Mucosa of gallbladder (tissue), 1 donor: Measurements from ENCODE around the gene VRK3. TPM values are rescaled to one million over a fixed set of nuclear protein-coding genes. Genes with fewer than 3 reads are reported as not detected.
"Not testable (repeated sequence)": the region's sequence is repeated elsewhere in the genome, so short reads cannot be mapped to it uniquely, and the experiment has no call there.

ENCODE experiments used
- DNase-seq: peaks from one replicate; pipeline ENCODE4 v3.0.0-alpha.2; 2020; ENCODE audit warnings: low spot score
- total RNA-seq: library from RNA; stranded (reverse); gene quantifications from one replicate; pipeline ENCODE4 v1.2.1, GENCODE V29; 2021
- donor health status: DM: no; HTN: no; CAD: no.

Gene VRK3
- 73.7 TPM for total RNA-seq

DNA sequence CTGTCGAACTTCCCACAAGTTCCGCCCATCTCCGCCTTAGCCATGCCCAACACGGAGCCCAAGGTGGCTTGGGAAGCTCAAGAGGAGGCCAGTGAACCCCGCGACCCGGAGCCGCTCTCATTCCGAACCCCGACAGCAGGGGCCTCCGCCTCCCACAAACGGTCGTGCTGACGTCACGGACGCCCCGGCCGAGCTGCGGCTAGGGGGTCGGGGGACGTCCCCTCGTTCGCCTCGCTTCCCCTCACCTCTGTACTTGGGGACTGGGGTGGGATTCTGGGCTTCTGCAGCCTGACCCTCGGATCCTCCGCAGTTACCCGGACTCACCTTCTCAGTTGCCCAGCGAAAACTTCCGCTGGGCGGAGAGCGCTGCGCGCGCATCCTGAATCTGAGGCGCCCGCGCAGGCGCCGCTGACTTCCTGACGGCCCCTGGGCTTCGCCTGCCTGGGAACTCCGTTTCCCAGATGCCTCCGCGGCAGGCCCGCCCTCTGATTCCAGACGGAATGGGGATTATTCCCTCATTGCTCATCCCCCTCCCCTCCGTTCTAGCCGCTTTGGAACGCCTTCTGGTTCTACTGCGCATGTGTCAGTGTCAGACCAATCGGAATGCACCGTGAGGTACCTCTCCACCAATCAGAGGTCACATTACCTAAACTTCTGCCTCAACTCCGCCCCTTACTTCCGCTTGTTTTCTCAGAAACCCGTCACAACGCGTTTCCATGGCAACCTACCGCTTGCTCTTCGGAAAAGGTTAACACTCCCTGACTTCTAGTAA is at the start of gene VRK3:
VRK3 (minus strand) TSS at position 351 of the 772 bp plus-strand sequence. CDS start 9,210 bp downstream, outside the sequence.
- DNase-seq: peak; percentile 100

DNA sequence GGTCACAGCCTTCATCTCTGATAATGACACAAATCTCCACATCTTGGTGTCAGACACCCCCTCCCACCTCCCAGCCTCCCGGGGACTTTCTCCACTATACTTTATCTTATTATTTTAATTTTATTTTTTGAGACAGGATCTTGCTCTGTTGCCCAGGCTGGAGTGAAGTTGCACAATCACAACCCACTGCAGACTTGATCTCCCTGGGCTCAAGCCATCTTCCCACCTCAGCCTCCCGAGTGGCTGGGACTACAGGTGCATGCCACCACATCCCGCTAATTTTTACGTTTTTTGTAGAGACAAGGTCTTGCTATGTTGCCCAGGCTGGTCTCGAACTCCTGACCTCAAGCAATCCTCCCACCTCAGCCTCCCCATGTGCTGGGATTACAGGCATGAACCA is 43.2 kb upstream of the VRK3 start:
- not testable (repeated sequence) for DNase-seq

GRCh38 chr19:50067575-50067974 is 42.4 kb upstream of the VRK3 start:
- no peak for DNase-seq

GRCh38 chr19:50065938-50066337 is 40.8 kb upstream of the VRK3 start:
- no peak for DNase-seq

- DNase-seq: no peak
Measured at GRCh38 chr19:50061650-50062049, 36.5 kb upstream of the VRK3 start.

- no peak for DNase-seq
Measured at GRCh38 chr19:50060107-50060506, 34.9 kb upstream of the VRK3 start.

DNA sequence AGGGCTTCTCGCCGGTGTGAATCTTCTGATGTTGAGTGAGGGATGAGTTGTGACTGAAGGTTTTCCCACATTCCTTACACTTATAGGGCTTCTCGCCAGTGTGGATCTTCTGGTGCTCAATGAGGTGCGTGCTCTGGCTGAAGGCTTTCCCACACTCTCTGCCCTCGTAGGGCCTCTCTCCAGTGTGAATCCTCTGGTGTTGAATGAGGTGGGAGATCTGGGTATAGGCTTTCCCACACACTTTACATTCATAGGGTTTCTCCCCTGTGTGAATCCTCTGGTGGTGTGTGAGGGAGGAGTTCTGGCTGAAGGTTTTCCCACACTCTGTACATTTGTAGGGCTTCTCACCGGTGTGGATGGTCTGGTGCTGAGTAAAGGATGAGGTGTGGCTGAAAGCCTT is 33.9 kb upstream of the VRK3 start:
- DNase-seq: no peak

- no peak for DNase-seq
Measured at GRCh38 chr19:50058425-50058824, 33.3 kb upstream of the VRK3 start.

GRCh38 chr19:50053119-50053518 is 27.9 kb upstream of the VRK3 start:
- DNase-seq: no peak

DNA sequence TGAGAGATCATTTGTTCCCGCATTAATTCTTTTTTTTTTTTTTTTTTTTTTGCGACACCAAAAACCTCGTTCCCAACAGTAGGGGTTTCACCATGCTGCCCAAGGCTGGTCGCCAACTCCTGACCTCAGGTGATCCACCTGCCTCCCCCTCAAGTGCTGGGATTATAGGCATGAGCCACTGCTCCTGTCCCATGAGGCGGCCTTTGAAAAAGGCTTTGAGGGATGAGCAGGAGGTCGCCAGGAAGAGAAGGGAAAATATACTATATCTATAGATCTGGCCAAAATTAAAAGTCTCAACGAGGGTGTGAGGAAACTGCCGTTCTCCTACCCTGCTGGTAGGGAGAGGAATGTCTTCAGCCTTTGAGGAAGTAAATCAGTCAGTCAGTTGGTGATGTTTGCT is 26.8 kb upstream of the VRK3 start:
- DNase-seq: no peak

GRCh38 chr19:50051228-50051895 is 26.2 kb upstream of the VRK3 start:
- not testable (repeated sequence) for DNase-seq

DNA sequence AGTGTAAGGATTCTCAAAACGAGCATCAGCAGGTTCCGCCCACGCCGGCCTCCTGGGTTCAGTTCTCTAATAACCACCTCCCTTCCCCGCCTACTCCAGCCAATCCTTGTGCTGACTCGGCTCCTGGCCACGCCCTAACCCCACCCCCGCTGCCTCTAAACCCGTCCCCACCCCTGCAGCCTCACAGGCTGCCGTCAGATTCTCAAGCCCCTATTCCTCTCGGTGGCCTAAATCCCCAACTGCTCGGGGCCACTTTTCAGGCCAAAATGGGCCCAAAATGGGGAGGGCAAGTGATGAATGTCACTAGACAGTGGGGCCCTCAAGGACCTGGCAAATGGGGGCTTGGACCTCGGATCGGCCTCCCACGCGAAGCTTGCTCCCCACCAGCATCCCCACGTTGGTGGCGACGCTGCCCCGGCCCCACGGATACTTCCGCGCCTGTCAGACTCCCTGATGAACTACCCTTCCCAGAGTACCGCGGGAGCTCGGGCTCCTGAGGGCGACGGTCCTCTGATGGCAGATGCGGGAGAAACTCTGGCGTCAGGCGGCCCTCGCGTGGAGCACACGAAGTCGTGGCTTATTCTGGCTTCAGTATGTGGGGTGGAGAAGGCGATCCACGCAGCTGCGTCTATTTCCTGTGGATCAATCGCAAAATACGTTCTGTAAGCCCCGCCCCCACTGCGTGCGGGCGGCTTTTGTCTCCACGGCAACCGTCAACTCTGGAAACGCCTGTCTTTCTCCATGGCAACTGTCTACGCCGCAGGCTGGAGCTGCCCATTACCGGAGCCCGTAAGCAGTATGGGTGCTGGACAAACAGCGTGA is 25.4 kb upstream of the VRK3 start:
- peak; percentile 82 for DNase-seq

GRCh38 chr19:50047671-50048070 is 22.5 kb upstream of the VRK3 start:
- DNase-seq: no peak

DNA sequence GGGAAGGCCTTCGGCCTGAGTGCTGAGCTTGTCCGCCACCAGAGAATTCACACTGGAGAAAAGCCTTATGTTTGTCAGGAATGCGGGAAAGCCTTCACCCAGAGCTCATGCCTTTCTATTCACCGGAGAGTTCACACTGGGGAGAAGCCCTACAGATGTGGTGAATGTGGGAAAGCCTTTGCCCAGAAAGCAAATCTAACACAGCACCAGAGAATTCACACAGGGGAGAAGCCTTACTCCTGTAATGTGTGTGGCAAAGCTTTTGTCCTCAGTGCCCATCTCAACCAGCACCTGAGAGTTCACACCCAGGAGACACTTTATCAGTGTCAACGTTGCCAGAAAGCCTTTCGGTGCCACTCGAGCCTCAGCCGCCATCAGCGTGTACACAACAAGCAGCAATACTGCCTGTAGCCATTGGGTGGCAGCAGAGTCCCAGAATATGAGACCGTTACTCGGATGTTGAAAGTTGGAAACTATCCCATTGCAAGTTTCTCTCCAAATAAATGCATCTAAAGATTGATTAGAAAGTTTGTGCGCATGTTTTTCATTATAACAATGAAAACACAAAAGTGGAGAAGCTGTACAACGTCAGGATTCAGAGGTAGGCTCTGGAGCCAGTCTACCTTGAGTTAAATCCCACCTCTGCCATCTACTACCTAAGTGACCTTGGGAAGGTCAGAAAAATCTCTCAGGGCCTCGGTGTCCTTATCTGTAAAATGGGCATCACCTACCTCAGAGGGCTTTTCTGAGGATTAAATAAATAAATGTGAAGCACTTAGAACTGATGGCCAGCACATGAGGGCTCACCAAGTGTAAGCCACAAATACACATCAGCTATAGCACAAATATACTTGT is 21.7 kb upstream of the VRK3 start:
- DNase-seq: peak; percentile 60

DNA sequence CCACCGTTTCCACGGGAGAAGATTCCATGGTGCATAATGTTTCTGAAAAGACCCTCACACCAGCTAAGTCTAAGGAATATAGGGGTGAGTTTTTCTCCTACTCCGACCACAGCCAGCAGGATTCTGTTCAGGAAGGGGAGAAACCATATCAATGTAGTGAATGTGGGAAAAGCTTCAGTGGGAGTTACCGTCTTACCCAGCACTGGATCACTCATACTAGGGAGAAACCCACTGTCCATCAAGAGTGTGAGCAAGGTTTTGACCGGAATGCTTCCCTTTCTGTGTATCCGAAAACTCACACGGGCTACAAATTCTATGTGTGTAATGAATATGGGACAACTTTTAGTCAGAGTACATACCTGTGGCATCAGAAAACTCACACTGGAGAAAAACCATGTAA is 19.8 kb upstream of the VRK3 start:
- no peak for DNase-seq

DNA sequence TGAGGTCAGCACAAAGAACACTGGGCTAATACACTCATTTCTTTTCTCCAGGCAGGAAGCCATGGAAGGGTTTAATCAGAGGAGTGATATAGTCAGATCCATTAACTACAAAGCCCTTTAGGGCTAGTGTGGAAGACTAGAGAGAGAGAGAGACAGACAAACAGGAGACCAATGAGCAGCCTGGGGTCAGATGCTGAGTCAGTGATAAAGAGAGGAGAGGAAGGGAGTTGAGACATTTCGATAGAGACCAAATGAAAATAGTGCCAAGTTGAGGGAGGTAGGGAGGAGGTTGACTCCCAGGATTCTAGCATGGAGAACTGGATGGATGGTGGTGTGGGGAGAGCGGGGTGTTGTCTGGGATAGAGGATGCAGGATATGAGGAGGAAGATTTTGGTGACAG is 18.8 kb upstream of the VRK3 start:
- no peak for DNase-seq

DNA sequence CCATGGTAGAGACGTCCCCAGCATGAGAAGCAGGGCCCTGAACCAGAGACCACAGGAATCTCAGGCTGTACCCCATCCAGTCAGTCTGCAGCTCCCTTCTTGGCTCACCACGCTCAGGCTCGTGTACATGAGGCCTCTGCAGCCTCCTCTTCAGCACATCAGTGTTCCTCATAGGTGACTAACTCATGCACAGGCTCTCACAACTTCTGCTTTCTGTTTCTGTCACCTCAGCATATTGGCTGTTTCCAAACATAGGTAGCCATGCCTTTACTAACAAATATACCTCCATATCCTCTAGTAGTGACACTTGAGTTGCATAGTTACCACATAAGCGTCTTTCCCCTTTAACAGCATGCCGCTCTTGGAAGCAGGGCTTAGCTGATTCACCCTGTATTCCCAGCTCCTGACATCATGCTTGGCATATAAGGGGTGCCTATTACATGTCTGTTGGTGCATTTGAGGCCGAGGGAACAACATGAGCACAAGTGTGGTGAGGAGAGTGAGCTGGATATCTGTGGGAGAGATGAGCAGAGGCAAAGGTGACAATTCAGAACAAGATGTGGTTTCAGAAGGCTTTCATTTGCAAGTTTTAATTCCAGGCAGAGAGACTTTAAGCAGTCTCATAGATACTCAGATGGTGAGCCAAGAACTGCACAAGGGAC is 17.3 kb upstream of the VRK3 start:
- no peak for DNase-seq

GRCh38 chr19:50040967-50041366 is 15.8 kb upstream of the VRK3 start:
- DNase-seq: no peak

DNA sequence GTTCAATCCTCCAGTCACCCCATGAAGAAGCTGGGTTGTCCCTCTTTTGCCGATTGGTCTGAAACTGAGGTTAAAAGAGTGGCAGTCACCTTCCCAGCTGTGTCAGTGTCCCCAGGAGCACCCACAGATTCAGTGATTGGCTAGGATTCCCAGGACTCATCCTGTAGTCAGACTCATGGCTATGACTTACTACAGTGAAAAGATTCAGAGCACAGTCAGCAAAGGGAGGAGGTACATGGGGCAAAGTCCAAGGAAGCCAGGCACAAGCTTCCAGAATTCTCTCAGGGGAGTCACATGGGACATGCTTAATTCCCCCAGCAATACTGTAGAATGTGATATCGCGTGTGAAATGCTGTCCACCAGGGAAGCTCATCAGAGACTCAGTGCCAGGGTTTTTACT is 14.8 kb upstream of the VRK3 start:
- DNase-seq: peak; percentile 48

- no peak for DNase-seq
Measured at GRCh38 chr19:50036908-50037307, 11.7 kb upstream of the VRK3 start.

- DNase-seq: no peak
Measured at GRCh38 chr19:50030937-50031336, 5.8 kb upstream of the VRK3 start.
